Thyroid gland (tissue), 4 donors: ENCODE measurements around the gene CLCN2. TPM values are rescaled to one million over a fixed set of nuclear protein-coding genes. Genes with fewer than 3 reads are reported as not detected.

Experiments used
- DNase-seq, 2 donors: peaks; one replicate each; pipeline ENCODE4 v3.0.0-alpha.2; 2019
- H3K27ac ChIP-seq, 3 donors: fragments of 200-600 bp; sonication (generic); 1 replicate in 2 of 3; 2 replicates in 1 of 3; pipeline ENCODE4 v1.5.1; 2016 to 2019; ENCODE audit warnings: mild to moderate bottlenecking in 1 of 3, moderate library complexity in 1 of 3
- H3K27me3 ChIP-seq: fragments of 200-600 bp; sonication (generic); one replicate; pipeline ENCODE4 v1.5.1; 2019
- H3K36me3 ChIP-seq, 2 donors: fragments of 200-600 bp; sonication (generic); one replicate each; pipeline ENCODE4 v1.5.1; 2016 to 2019
- H3K4me1 ChIP-seq, 2 donors: fragments of 200-600 bp; sonication (generic); one replicate each; pipeline ENCODE4 v1.5.1; 2017 to 2019
- H3K4me3 ChIP-seq, 3 donors: fragments of 200-600 bp; sonication (generic); replicated peaks in 1 of 3; 1 replicate in 2 of 3; 2 replicates in 1 of 3; pipeline ENCODE4 v1.5.1; 2016; ENCODE audit warnings: mild to moderate bottlenecking in 1 of 3
- H3K9me3 ChIP-seq: fragments of 200-600 bp; sonication (generic); one replicate; pipeline ENCODE4 v1.5.1; 2017
- CTCF ChIP-seq, 6 experiments: fragments of 200-600 bp in 3 of 6; fragments of 450-650 bp in 3 of 6; sonication (generic) in 3 of 6; IDR thresholded peaks; one replicate each; pipeline ENCODE4 v1.5.1; 2016 to 2019; ENCODE audit warnings: antibody characterized with exemption in 6 of 6, mild to moderate bottlenecking in 2 of 6, inconsistent platforms in 1 of 6, moderate library complexity in 1 of 6
- POLR2A ChIP-seq, 2 donors: fragments of 450-650 bp; IDR thresholded peaks; one replicate each; pipeline ENCODE4 v1.6.1; 2017; ENCODE audit warnings: antibody characterized with exemption in 2 of 2, mild to moderate bottlenecking in 2 of 2, moderate library complexity in 1 of 2
- WGBS, 2 donors: methylation state at CpG; one replicate each; pipeline ENCODE4 v1.1.5; 2017; 5-methylcytosine and 5-hydroxymethylcytosine counted together
- intact Hi-C: fragments of 100-400 bp; cut with DNase I; formaldehyde crosslinking; loops from one replicate; pipeline ENCODE4 v1.15.1; 2023
- total RNA-seq, 4 donors: library from RNA; depleted of rRNA; stranded (reverse); fragments of >200 nt; gene quantifications; one replicate each; pipeline ENCODE4 v1.2.3, GENCODE V29; 2016

Gene CLCN2
- total RNA-seq, 4 donors from 2014 or later: 4.3 to 7.6 (median 5.2) TPM

DNA sequence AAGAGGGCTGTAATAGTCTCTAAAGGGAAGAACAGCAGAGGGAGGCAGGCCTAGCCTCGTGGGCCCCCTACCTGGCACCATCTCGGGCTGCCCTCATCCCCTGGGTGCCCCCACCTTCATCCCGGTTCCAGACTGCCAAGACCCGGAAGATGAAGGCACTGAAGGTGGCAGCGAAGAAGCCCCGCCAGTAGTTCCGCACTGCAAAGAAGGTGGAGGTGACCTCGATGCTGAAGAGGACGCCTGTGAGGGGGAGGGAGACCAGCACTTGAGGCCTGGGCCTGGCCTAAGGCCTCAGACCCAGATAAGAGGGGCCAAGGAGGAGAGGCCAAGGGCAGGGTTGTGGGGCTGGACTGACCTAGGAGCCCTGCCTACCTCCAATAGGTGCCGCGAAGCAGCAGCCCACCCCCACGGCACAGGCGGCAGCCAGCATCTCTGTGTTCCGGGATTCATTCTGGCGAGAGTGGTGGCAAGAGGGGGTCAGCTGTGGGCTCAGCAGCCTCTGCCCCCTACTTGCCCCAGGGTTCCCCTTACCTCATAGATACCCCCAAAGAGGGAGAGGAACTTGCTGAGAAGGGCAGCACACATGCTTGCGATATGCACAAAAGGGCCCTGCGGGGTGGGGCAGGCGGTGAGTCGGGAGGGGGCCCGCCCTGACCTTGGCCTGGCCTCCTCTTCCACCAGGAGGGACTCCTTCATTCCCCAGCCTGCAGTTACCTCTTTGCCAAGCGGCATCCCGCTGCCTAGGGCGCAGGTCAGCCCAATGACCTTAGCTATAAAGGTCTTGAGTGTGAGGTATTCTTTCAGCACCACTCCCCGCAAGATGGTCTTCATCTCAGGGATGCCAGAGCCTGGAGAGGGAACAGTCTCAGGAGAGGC, 3.9 kb downstream of the CLCN2 start:
- intact Hi-C loops: no loop called here
- TF ChIP-seq POLR2A (IDR thresholded peaks at IDR 0.05): no peak
- TF ChIP-seq CTCF (IDR thresholded peaks at IDR 0.05): no peak
- H3K9me3 ChIP-seq: no peaks in the 10 kb centered on the region
- H3K4me3 ChIP-seq: no peak overlapping the region
- DNase-seq: no peak
- H3K27ac ChIP-seq: no peak overlapping the region
- no peaks in the 10 kb centered on the region for H3K36me3 ChIP-seq
- peaks cover 8 to 12% of the 10 kb centered on the region in 2 donors for H3K4me1 ChIP-seq
- no peaks in the 10 kb centered on the region for H3K27me3 ChIP-seq
- 94 to 96% methylated on average over 18 to 24 of the region's 24 CpGs for WGBS, 2 donors

GRCh38 chr3:184355261-184356040, 6.0 kb downstream of the CLCN2 start:
- no peaks in the 10 kb centered on the region for H3K27me3 ChIP-seq
- no peaks in the 10 kb centered on the region for H3K9me3 ChIP-seq
- H3K4me3 ChIP-seq: no peak overlapping the region
- intact Hi-C loops: no loop called here
- DNase-seq: no peak
- H3K27ac ChIP-seq: no peak overlapping the region
- 90 to 92% methylated on average over 15 to 18 of the region's 18 CpGs for WGBS, 2 donors
- H3K36me3 ChIP-seq: no peaks in the 10 kb centered on the region
- no peak for TF ChIP-seq CTCF (IDR thresholded peaks at IDR 0.05)
- TF ChIP-seq POLR2A (IDR thresholded peaks at IDR 0.05): no peak
- H3K4me1 ChIP-seq: peaks cover under 1 to 4% of the 10 kb centered on the region in 2 donors

DNA sequence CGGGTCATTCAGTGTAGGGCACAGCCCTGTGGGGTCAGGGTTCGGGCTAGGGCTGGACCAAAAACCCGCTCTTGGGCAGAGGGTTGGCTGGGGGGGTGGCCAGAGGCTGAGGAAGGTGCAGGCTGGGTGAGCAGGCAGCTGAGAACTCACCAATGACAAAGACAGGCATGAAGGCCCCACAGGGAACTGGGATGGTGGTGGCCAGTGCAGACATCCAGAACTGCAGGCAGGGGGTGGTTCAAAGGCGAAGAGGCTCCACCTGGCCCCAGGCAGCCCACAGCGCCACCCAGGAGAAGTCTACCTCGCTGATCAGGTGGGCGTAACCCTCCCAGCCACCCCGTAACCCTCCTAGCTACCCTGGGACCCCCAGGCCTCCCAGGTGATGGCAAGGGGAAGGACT, 6.7 kb downstream of the CLCN2 start:
- WGBS, 2 donors: 85 to 86% methylated on average over 7 to 8 of the region's 8 CpGs
- no peak for DNase-seq
- Histone ChIP-seq H3K4me3 (no peak overlapping the region), H3K4me1 (no peaks in the 10 kb centered on the region), H3K36me3 (no peaks in the 10 kb centered on the region), H3K27me3 (no peaks in the 10 kb centered on the region), H3K9me3 (no peaks in the 10 kb centered on the region), H3K27ac (no peak overlapping the region)
- TF ChIP-seq CTCF (IDR thresholded peaks at IDR 0.05) (no peak), POLR2A (IDR thresholded peaks at IDR 0.05) (no peak)
- intact Hi-C loops: no loop called here

GRCh38 chr3:184354121-184354728, 7.2 kb downstream of the CLCN2 start:
- H3K36me3 ChIP-seq: no peaks in the 10 kb centered on the region
- H3K4me3 ChIP-seq: no peak overlapping the region
- TF ChIP-seq CTCF (IDR thresholded peaks at IDR 0.05): peak; percentile 18 to 80 (median 40)
- TF ChIP-seq POLR2A (IDR thresholded peaks at IDR 0.05): no peak
- peak; percentile 40 to 46 for DNase-seq
- no peaks in the 10 kb centered on the region for H3K4me1 ChIP-seq
- no peaks in the 10 kb centered on the region for H3K27me3 ChIP-seq
- no peaks in the 10 kb centered on the region for H3K9me3 ChIP-seq
- H3K27ac ChIP-seq: no peak overlapping the region
- 40 to 66% methylated on average over 7 to 9 of the region's 18 CpGs for WGBS, 2 donors
- intact Hi-C loops: no loop called here
